HG03439 (cell line): ENCODE results near the gene BNC2.

ENCODE experiments used
- ATAC-seq: cut with Tn5 transposase; IDR thresholded peaks from one replicate; pipeline ENCODE4 v1.9.1; 2021; ENCODE audit warnings: mild to moderate bottlenecking, moderate library complexity; ENCODE audit not compliant: unreplicated experiment

Gene BNC2

GRCh38 chr9:16871336-16872151 is 1.1 kb upstream of the BNC2 start:
- no peak for ATAC-seq

GRCh38 chr9:16869882-16870595 is 431 bp downstream of the BNC2 start:
- ATAC-seq: no peak

- no peak for ATAC-seq
Observed at GRCh38 chr9:16869131-16869881, 1.2 kb downstream of the BNC2 start.

- ATAC-seq: no peak
Observed at GRCh38 chr9:16868701-16869100, 1.8 kb downstream of the BNC2 start.

- ATAC-seq: no peak
Observed at GRCh38 chr9:16867576-16868311, 2.7 kb downstream of the BNC2 start.

GRCh38 chr9:16866587-16866986 is 3.9 kb downstream of the BNC2 start:
- ATAC-seq: no peak

- ATAC-seq: no peak
Observed at GRCh38 chr9:16864649-16865434, 5.6 kb downstream of the BNC2 start.

GRCh38 chr9:16848179-16848578 is 22.3 kb downstream of the BNC2 start:
- no peak for ATAC-seq

- no peak for ATAC-seq
Observed at GRCh38 chr9:16846986-16847385, 23.5 kb downstream of the BNC2 start.

GRCh38 chr9:16846367-16846766 is 24.1 kb downstream of the BNC2 start:
- no peak for ATAC-seq

GRCh38 chr9:16834817-16835216 is 35.7 kb downstream of the BNC2 start:
- no peak for ATAC-seq

GRCh38 chr9:16833296-16833835 is 37.1 kb downstream of the BNC2 start:
- no peak for ATAC-seq

- no peak for ATAC-seq
Observed at GRCh38 chr9:16832101-16832500, 38.4 kb downstream of the BNC2 start.

GRCh38 chr9:16830806-16831205 is 39.7 kb downstream of the BNC2 start:
- ATAC-seq: no peak

- no peak for ATAC-seq
Observed at GRCh38 chr9:16828340-16829281, 41.9 kb downstream of the BNC2 start.

GRCh38 chr9:16825971-16826625 is 44.4 kb downstream of the BNC2 start:
- no peak for ATAC-seq

- ATAC-seq: no peak
Observed at GRCh38 chr9:16825331-16825725, 45.1 kb downstream of the BNC2 start.
